ENCODE results near the gene DERL2.

GRCh38 chr17:5531085-5531418 lies 45.1 kb upstream of the DERL2 start:
- TF ChIP-seq SP1 (IDR thresholded peaks at IDR 0.05), result no peak
- TF ChIP-seq PKNOX1 (IDR thresholded peaks at IDR 0.05), result no peak
- TF ChIP-seq TARDBP (IDR thresholded peaks at IDR 0.05), result no peak
- no peak for TF ChIP-seq FOXK2 (IDR thresholded peaks at IDR 0.05)
- no peak for TF ChIP-seq SUZ12 (IDR thresholded peaks at IDR 0.05)
- no peak for TF ChIP-seq FOXA1 (IDR thresholded peaks at IDR 0.05)
- no peak for TF ChIP-seq NFRKB (IDR thresholded peaks at IDR 0.05)
- no peak for TF ChIP-seq BHLHE40 (IDR thresholded peaks at IDR 0.05; ENCODE audit: borderline replicate concordance)
- no peak for TF ChIP-seq FOXM1 (IDR thresholded peaks at IDR 0.05; ENCODE audit: borderline replicate concordance)
- TF ChIP-seq L3MBTL2 (conservative IDR thresholded peaks at IDR 0.05), result no peak
- no peak for TF ChIP-seq ARNT (IDR thresholded peaks at IDR 0.05)
- TF ChIP-seq HDGF (IDR thresholded peaks at IDR 0.05; ENCODE audit: borderline replicate concordance), result no peak
